Fibroblast of skin of back (primary cell): ENCODE measurements around the gene IFI27.

ENCODE experiments used
- DNase-seq: peaks from one replicate; pipeline ENCODE4 v3.0.0-alpha.2; 2013

Gene IFI27

GRCh38 chr14:94125659-94126418 is 15.3 kb downstream of the IFI27 start:
- DNase-seq: no peak

- no peak for DNase-seq
Measured at GRCh38 chr14:94126419-94126677, 15.8 kb downstream of the IFI27 start.

GRCh38 chr14:94126800-94127199 is 16.3 kb downstream of the IFI27 start:
- DNase-seq: no peak

GRCh38 chr14:94127330-94127729 is 16.8 kb downstream of the IFI27 start:
- no peak for DNase-seq

- DNase-seq: no peak
Measured at GRCh38 chr14:94128216-94128839, 17.8 kb downstream of the IFI27 start.

GRCh38 chr14:94129111-94129757 is 18.7 kb downstream of the IFI27 start, which contains the start of gene IFI27L2:
TSS of gene IFI27L2 (minus strand) at chr14:94129604. CDS start at chr14:94129564, 40 bp downstream.
- DNase-seq: peak; percentile 83

GRCh38 chr14:94129758-94130414 is 19.4 kb downstream of the IFI27 start:
- peak; percentile 61 for DNase-seq

- DNase-seq: peak; percentile 69
Measured at GRCh38 chr14:94132285-94132887, 21.9 kb downstream of the IFI27 start.

- no peak for DNase-seq
Measured at GRCh38 chr14:94135476-94135875, 24.9 kb downstream of the IFI27 start.

GRCh38 chr14:94136575-94137331 is 26.2 kb downstream of the IFI27 start:
- peak; percentile 82 for DNase-seq

GRCh38 chr14:94138251-94138650 is 27.7 kb downstream of the IFI27 start:
- DNase-seq: no peak

GRCh38 chr14:94139006-94139405 is 28.5 kb downstream of the IFI27 start:
- DNase-seq: no peak

GRCh38 chr14:94139421-94139820 is 28.9 kb downstream of the IFI27 start:
- DNase-seq: no peak

GRCh38 chr14:94142247-94142646 is 31.7 kb downstream of the IFI27 start:
- no peak for DNase-seq

GRCh38 chr14:94142836-94143235 is 32.3 kb downstream of the IFI27 start:
- DNase-seq: no peak

GRCh38 chr14:94143239-94143638 is 32.7 kb downstream of the IFI27 start:
- no peak for DNase-seq

- DNase-seq: no peak
Measured at GRCh38 chr14:94143711-94144110, 33.2 kb downstream of the IFI27 start.

GRCh38 chr14:94144765-94145164 is 34.2 kb downstream of the IFI27 start:
- no peak for DNase-seq

- no peak for DNase-seq
Measured at GRCh38 chr14:94145902-94146527, 35.5 kb downstream of the IFI27 start.

- DNase-seq: no peak
Measured at GRCh38 chr14:94152676-94153075, 42.1 kb downstream of the IFI27 start.

- DNase-seq: no peak
Measured at GRCh38 chr14:94153750-94154342, 43.3 kb downstream of the IFI27 start.
